HG03045 (cell line): Measurements from ENCODE around the gene TMOD2.
A peak's percentile ranks its signal among the peaks of the same experiment; 100 is the strongest.
"Not testable (repeated sequence)": the region's sequence is repeated elsewhere in the genome, so short reads cannot be mapped to it uniquely, and the experiment has no call there.

Experiments used
- ATAC-seq: cut with Tn5 transposase; IDR thresholded peaks from one replicate; pipeline ENCODE4 v1.9.1; 2021; ENCODE audit warnings: mild to moderate bottlenecking, moderate library complexity; ENCODE audit not compliant: unreplicated experiment

The TMOD2 gene

GRCh38 chr15:51770902-51771301 is 19.5 kb downstream of the TMOD2 start:
- ATAC-seq, result no peak

GRCh38 chr15:51771773-51772172 is 20.4 kb downstream of the TMOD2 start:
- ATAC-seq, result no peak

- no peak for ATAC-seq
Observed at GRCh38 chr15:51774916-51775315, 23.5 kb downstream of the TMOD2 start.

- ATAC-seq, result no peak
Observed at GRCh38 chr15:51775967-51776816, 24.8 kb downstream of the TMOD2 start.

- ATAC-seq, result peak; percentile 55
Observed at GRCh38 chr15:51776952-51777569, 25.7 kb downstream of the TMOD2 start.

GRCh38 chr15:51780636-51781035 is 29.2 kb downstream of the TMOD2 start:
- ATAC-seq, result no peak

GRCh38 chr15:51781506-51781905 is 30.1 kb downstream of the TMOD2 start:
- ATAC-seq, result no peak

GRCh38 chr15:51782357-51782896 is 31.0 kb downstream of the TMOD2 start:
- no peak for ATAC-seq

GRCh38 chr15:51783967-51784366 is 32.6 kb downstream of the TMOD2 start:
- no peak for ATAC-seq

GRCh38 chr15:51787130-51787529 is 35.7 kb downstream of the TMOD2 start:
- not testable (repeated sequence) for ATAC-seq

- not testable (repeated sequence) for ATAC-seq
Observed at GRCh38 chr15:51792474-51792873, 41.1 kb downstream of the TMOD2 start.

- no peak for ATAC-seq
Observed at GRCh38 chr15:51793521-51794305, 42.3 kb downstream of the TMOD2 start.

GRCh38 chr15:51796847-51797401 is 45.5 kb downstream of the TMOD2 start:
- no peak for ATAC-seq

- ATAC-seq, result no peak
Observed at GRCh38 chr15:51798281-51798680, 46.9 kb downstream of the TMOD2 start.

GRCh38 chr15:51799282-51800252 is 48.2 kb downstream of the TMOD2 start:
- ATAC-seq, result no peak

- ATAC-seq, result no peak
Observed at GRCh38 chr15:51801391-51801835, 50.0 kb downstream of the TMOD2 start.

GRCh38 chr15:51802593-51802992 is 51.2 kb downstream of the TMOD2 start:
- no peak for ATAC-seq

GRCh38 chr15:51803965-51804364 is 52.6 kb downstream of the TMOD2 start:
- no peak for ATAC-seq

- ATAC-seq, result no peak
Observed at GRCh38 chr15:51806123-51806522, 54.7 kb downstream of the TMOD2 start.

GRCh38 chr15:51809457-51809856 is 58.1 kb downstream of the TMOD2 start:
- no peak for ATAC-seq
